Stimulated activated CD4-positive, alpha-beta T cell treated with anti-CD3 and anti-CD28 coated beads, Interleukin-12 subunit alpha, Interleukin-12 subunit beta, amount 100 ng/mL, for 24 hours (primary cell): ENCODE measurements around the gene UBE2D2.

Source experiments
- DNase-seq, 2 experiments: peaks; one replicate each; pipeline ENCODE4 v3.0.0-alpha.2; 2020; ENCODE audit warnings: low read depth in 2 of 2

UBE2D2 gene

GRCh38 chr5:139676406-139676805 is 115.3 kb downstream of the UBE2D2 start:
- DNase-seq = no peak

GRCh38 chr5:139676951-139677735 is 116.0 kb downstream of the UBE2D2 start:
- DNase-seq = no peak
